Activated CD8-positive, alpha-beta memory T cell treated with anti-CD3 and anti-CD28 coated beads, Interleukin-2, amount 50 U/mL, for 4 hours (primary cell): Measurements from ENCODE around the gene MGAT5B.
"Not testable (repeated sequence)": the region's sequence is repeated elsewhere in the genome, so short reads cannot be mapped to it uniquely, and the experiment has no call there.

ENCODE experiments used
- DNase-seq: peaks from one replicate; pipeline ENCODE4 v3.0.0-alpha.2; 2020

MGAT5B gene

DNA sequence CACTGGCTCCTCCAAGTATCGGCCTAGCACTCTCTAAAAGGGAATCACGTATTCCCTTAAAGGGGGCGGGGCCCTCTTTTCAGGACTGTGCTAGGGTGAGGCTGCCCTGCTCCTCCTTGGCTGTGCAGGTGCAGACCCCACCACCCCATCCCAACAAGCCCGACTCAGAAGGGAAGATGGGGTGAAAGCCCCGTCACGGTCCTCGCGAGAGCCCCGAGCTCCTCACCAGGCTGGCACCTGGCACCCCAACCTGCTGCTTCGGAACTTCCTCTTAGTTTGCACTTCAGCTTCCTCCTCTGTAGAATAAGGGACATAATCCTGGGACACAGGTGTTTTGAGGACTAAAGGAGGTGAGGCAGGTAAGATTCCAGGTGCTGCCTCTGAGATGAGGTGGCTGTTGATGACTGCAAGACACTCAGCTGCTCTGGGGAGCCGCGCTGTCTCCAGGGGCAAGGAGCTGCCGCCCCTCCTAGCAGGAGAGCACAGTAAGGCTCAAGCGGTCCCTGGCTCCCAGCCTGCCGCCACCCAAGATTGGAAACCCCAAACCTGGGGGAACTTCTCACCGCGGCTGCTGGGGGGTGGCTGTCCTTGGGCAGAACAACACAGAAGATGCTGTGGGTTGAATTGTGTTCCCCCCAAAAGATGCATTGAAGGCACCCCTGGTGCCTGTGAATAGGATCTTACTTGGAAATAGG is 88.8 kb downstream of the MGAT5B start:
- DNase-seq: no peak

DNA sequence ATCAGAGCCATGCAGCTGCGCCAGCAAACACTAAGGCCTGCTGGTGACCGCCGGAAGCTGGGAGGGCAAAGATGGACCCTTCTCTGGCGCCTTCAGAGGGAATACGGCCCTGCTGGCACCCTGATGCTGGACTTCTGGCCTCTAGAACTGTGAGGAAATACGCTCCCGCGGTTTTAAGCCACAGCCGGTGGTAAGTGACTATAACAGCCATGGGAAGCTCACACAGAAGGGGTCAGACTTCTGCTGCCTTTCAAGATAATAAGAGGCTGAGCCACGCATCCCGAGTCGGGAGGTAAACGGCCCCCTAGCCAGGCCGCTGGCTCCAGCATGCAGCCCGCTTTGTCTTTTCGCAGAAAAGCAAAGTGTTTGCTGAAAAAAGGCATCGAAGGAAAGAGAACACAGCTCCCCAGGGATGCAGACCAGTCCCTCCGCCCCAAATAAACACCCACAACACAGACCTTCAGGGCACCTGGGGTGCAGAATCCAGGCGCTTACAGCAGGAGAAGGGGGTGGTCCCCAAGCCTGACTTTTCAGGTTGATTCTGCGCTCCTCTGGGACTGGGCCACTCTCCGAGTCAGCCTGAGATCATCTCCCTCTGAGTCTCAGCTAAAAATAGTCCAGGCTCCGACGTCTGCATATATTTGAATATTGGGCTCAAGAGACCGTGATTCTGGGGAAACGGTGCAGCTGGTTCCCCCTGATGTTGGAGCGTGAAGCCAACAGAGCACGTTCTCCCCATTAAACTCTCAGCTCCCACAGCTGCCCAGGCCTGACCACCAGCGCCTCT is 89.7 kb downstream of the MGAT5B start:
- no peak for DNase-seq

DNA sequence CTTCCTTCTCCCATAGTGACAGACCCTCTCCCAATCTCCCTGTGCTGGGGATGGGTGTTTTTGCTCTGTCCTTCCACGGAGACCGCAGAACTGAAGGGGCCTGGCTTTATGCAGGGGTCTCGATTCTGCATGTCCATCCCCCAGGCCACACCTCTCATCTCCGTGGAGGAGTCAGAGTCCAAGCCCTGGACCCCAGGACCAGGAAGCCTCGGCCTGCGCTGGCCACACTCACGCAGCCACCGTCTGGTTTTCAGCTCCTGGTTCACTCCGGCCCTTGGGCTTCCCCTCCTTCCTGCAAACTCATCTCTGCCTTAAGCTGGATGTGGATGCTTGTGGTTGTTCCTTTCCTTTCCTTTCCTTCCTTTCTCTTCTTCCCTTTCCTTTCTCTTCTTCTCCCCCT is 90.8 kb downstream of the MGAT5B start:
- DNase-seq: no peak

DNA sequence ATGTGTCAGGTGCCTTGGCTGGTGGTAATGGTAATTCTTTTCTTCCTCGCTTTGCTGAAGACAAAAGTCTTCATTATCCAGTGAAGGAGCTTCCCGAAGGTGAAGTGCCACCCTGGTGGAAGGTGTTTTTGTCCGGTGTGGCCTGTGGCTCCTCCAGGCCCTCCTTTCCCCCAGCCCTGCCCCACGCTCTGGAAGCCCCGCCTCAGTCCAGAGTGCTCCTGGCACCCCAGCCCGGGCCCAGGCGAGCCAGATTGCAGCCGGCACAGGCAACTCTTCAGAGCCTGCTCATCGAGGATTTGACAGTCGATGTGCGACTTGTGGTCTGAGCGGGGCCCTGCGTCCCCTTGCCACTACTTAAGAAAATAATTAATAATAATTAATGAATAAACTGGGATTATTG is 93.7 kb downstream of the MGAT5B start:
- no peak for DNase-seq

DNA sequence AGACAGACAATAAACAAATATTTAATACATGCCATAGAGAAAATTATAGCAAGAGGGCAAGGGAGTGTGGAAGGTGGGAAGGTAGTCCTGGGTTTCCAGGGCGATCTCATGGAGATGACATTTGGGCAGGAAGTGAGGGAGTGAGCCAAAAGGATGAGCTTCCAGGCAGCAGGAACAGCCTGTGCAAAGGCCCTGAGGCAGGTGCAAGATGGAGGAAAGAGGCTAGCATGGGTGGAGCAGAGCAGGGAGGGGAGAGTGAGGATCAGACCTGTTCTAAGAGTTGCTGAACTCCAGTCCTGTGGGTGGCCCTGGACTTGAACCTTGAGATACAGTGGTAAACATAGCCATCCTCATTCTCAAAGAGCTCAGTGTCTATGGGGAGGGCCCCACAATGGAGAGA is 94.7 kb downstream of the MGAT5B start:
- no peak for DNase-seq

DNA sequence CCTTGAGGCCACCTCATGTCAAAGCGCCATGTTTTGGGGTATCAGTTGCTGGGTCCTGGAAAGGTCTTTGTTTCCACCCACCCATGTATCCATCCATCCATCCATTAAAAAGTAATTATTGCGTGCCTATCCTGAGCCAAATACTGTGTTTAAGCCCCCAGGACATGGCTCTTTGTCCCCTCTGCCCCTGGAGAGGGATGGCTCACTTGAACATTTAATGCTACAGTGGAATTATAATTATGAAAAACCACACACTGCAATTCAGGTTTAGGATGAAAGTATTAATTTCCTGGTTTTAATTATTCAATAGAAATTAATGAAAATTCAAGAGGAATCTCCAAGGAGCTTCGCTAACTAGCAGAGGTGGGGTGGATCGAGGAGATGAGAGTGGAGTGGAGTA is 97.8 kb downstream of the MGAT5B start:
- DNase-seq: no peak

DNA sequence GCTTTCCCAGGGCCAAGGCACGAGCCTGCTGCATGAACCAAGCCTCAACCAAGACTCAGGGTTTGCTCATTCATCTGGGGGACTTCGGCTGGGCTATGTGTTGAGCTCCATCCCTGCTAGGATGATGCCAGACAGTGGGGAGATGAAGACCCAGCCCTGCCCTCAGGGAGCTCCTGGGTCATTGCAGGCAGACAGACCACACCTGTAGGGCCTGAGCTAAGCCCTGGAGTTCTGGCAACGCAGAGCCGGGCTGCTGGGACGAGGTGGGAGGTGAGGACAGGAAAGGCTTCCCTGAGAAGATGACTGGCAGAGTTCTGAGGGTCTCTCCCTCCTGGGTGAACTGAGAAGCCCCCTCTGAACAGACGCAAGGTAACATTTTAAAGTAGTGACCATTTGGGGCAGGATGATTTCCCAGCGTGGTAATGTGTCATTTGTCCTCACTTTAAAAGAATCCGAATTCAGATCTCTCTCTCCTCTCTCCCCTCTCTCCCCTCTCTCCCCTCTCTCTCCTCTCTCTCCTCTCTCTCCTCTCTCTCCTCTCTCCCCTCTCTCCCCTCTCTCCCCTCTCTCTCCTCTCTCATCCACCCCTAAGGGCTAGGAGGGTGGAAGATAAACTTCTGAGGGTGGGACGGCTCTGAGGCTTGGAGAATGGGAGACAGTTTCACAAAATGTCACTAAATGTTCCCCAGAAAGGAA is 98.4 kb downstream of the MGAT5B start:
- no peak for DNase-seq

DNA sequence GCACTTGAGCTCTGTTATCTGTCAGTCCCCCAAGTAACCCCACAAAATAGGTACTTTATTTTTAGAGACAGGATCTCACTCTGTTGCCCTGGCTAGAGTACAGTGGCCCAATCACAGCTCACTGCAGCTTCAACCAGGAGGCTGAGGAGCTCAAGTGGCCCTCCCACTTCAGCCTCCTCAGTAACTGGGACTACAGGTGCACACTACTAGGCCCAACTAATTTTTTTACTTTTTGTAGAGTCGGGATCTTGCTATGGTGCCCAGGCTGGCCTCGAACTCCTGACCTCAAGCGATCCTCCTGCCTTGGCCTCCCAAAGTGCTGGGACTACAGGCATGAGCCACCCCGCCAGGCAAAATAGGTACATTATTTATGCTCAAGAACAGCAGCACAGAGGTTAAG is 99.6 kb downstream of the MGAT5B start:
- DNase-seq: no peak

DNA sequence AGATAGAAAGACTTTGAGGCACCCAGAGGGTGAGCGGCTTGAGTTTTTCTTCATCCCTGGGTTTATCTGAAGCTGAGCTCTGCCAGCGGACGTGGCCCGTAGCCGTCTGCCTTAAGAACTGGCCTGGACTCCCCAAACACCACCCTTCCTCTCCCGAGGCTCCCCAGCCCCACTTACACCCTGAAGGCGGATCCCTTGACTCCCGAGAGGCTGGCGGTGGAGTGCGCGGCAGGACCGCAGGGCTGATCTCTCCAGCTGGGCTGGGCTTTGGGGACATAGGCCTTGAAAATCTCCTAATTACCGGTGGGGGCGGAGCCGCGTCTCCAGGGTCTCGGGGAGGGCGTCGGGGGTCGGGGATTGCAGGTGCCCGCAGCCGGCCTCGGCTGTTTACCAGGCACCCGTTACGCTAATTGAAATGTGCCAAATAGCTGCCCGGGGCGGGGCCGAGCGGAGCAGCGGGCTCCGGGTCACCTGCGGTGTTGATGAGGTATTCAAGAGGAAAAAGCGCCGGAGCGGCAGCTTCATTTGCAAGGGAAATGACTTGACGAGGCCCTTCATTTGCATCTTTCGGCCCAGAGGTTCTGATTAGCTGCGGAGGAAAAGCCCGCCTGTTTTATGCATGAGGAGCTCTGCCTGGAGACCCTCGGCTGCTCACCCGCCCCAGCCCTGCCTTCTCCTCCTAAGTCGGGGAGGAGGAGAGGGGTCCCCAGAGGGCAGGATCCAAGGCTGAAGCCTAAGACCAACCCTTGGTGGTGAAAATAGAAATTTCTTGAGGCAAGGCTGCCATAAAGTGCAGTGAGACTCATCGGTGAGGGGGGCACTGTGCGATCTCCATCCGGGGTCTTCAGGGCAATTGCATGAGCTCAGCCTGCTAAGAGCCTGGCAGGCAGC is 100.7 kb downstream of the MGAT5B start:
- peak; percentile 40 for DNase-seq

DNA sequence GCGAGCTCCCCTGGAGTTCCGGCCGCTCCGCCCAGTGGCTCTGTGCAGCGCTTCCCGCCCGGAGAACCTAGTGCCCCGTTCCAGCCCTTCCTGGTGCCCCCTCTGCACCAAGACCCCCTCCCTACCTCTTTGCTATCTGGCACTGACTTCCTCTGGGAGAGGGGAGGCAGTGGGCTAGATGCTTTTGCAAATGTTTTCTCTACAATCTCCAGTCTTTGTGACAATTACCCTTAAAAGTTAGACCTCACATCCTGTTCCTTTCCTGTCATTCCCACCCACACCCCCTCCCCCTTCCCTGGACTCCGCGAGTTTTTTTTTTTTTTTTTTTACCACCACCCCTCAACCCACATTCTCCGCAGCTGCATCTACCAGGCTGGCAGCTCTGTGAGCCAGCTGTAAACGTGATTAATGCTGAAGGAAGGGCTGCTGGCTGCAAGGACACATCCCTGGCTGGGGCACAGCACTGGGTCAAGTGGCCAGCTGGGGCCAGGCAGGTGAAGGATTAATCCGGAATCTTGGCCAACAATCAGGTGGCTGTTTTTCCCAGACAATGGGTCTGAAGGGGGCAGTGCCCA is 101.5 kb downstream of the MGAT5B start:
- DNase-seq: no peak

DNA sequence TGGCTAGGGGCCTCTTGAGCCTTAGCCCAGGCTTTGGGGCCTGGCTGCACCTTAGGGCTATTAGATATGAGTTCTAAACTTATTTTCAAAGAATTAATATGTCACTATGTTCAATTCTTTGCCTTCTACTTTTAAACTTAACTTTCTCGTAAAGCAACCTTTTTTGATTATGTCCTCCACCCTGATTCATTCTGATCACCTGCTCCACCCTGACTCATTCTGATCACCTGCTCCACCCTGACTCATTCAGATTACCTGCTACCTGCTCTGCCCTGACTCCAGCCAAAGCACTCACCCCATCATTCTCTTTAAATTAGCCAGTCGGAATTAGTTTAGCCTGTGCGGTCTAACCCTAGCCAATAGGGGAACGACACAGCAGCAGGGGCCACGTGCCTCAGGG is 102.0 kb downstream of the MGAT5B start:
- not testable (repeated sequence) for DNase-seq

DNA sequence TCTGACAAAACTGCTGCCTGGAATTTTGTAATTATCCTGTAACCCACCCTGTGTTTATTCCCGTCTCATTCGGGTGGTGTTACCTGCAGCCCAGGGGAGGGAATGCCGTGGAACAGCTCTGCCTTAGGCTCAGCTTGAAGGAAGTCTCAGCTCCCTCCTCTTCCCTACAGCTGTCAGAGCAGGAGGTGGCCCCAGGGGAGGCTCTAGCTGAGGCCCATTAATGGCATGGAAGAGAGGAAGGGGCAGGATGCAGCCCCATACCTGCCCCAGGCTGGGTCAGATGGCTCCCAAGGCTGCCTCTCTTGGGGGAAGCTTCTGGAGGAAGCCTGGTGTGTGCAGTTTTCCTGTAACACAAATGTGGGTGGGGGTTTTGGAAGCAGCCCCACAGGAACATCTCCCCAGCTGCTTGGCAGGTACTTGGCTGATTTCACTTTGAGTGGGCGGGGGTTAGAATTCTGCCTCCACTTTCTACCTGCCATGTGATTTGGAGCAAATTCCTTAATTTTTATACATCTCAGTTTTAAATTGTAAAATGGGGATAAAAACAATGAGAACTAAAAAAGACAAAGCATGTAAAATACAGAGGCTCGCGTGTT is 103.9 kb downstream of the MGAT5B start:
- no peak for DNase-seq

DNA sequence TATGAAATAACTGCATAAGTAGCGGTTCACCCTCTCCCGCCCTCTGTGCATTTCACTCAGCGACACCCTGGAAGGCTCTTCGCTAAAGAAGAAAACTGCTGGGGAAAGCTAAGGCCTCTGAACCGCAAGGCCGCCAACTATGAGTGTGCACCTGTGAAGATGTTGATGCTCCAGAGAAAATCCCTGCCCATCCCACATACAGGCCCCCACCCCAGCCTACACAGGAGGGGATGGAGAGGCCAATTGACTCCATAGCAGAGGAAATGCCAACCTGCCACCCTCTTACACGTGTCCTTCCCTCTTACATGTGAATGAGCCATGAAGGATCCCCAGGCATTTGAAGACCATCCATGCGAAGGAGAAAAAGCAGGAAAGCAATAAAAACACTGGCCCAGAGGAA is 104.8 kb downstream of the MGAT5B start:
- DNase-seq: no peak

DNA sequence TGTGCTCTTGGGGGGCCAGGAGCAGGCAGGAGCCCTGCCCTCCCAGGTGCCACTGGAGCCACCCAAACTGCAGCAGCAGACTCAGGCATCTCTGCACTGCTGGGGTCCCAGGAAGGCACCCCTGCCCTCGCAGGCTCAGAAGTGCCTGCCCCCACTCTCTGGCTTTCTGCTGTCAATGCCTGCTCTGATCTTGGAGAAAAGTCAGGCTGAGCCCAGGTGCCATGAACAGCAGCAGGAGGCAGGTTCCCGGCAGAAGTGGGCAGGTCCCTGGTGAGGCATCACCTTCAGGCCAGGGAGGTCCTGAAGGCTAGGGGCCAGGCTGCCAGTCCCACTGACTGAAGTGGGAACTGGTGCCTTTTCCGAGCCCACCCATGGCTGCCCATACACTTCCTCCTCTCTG is 106.5 kb downstream of the MGAT5B start:
- DNase-seq: no peak

DNA sequence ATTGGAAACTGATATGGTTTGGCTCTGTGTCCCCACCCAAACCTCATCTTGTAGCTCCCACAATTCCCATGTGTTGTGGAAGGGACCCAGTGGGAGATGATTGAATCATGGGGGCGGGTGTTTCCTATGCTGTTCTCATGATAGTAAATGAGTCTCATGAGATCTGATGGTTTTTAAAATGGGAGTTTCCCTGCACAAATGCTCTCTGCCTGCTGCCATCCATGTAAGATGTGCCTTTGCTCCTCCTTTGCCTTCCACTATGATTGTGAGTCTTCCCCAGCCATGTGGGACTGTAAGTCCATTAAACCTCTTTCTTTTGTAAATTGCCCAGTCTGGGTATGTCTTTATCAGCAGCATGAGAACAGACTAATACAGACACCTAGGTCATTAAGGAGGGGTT is 109.8 kb downstream of the MGAT5B start:
- DNase-seq: not testable (repeated sequence)

DNA sequence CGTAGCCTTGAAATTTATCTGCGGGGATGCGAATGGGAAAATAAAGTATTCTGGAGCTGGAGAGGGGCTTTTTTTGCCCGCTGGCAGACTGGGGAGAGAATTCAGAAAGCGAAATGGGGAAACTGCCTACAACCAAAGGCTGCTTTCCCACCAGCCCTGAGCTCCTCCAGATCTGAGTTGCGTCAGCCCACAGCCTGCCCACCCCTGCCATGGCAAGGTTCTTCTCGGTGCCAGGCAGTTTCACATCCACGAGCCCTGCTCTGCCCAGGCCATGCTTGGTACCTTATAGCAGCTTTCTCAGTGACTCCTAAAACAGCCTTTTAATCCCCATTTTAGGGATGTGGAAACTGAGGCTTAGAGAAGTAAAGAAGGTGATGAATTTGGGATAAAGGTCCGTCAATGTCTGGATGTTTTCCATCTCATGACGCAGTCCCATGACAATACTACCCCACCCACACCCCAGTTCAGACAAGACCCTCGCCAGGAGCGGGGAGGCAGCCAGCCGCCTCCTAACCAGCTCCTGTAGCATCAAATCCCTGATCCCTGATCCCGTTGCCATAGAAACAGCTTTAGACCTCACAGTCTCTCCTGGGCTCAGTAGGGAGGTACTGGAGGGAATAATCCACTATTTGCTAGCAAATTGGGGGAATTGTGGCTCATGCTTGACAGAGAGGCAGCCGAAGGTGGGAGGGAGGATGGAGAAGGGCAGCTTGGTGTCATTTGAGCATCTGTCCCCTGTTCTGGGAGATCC is 113.5 kb downstream of the MGAT5B start:
- DNase-seq: no peak

DNA sequence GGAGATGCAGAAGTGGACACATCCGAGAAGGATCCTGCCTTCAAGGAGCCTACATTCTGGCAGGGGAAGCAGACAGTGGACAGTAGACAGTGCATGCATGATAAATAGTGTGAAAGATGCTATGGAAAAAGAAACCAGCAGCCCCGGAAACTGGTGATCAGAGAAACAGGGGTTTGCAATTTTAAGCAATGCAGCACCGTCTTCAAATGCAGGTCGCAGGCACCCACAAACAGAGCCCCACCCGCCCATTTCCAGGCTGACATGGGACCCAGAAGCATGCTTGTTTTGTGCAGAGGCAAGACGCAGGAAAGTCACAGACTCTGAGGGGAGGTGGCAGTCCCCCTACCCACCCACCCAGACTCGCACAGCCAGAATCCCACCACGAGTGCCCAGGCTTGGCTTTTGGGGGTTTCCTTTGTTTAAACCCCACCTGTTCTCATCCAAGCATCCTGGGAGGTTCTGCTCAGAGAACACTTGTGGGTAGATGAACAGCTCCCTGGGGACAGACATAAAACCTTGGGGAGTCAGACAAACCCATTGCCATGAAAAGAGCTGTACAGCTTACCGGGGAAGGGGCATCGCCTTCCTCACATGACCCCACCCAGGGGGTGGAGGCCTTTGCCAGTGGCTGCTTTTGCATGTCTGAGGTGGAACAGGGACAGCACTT is 114.3 kb downstream of the MGAT5B start:
- no peak for DNase-seq

DNA sequence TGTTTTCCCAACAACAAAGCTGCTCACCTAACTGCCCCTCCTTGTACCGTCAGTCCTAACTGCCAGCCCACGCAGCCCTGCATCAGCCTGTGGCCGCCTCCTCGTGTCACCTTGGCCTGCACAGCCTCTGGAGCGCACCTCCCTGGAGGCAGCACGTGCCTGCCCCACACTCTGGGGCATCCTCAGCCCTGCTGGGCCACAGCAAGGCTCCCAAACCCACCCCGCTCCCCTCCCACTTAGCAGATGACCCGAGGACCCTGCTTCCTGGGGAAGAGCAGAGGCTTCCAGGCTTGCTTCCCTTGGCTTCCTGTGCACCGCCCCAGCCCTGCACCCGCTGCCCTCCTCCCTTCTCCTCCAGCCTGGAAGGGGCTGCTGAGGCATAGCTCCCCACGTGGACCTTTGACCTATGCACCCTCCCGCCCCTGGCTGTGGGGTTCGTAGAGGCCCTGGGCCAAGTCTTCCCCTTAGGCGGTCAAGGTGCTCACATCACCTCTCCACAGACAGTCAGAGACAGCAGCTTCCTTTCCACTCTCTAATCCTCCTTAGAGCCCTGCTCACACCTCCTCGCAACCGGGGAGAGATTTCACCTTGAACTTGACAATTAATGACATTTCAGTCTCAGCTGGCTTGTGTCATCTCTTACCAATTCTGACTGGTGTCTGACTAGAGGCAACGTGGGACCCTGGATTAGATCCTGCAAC is 115.0 kb downstream of the MGAT5B start:
- no peak for DNase-seq

DNA sequence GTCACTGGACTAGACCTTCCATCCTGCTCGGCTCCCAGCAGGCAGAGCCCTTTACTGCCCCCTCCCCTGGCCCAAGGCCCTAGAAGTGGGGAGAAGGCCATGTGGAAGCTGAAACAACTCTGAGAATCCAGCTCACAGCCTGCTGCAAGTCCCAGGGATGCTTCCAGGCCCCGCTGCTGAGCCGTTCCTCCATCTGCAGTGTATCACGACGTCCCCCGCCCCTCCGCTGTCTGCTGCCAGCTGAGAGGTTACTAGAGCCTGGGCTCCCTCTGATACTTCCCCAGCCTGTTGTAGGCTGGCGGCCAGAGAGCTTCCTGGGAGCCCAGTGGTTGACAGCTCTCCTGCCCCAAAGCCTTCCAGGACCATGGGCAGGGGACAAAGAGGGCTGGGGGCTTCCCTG is 118.2 kb downstream of the MGAT5B start:
- DNase-seq: no peak

DNA sequence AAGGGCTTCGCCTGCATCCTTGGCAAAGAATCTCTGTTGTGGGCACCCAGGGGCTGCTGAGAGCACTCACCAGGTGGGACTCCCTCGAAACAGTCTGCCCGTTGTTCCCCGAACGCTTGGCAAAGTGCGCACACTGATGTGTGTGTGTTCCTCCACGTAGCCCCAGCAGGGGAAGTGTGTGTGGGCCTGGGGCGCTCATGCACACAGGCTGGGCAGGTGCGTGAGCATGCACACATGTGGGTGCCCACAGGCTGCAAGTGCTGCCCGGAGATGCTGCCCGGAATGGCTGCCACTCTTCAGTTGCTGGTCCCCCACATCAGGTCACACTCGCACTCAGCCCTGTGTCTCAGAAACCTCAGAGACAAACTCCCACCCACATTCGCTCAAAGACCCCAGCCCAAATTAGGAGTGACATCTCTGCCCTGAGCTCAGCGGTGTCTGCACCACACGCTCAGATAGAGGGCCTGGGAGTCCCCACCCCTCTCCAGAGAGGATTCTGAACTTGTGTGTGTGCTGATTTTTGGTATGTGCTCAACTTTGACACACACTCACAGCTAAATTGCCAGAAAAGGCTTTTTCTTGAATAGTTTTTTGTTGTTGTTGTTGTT is 119.4 kb downstream of the MGAT5B start:
- no peak for DNase-seq
